Smooth muscle cell (in vitro differentiated cells): ENCODE measurements around the gene ANAPC2. TPM values are rescaled to one million over a fixed set of nuclear protein-coding genes. Genes with fewer than 3 reads are reported as not detected.

Experiments
- DNase-seq: peaks from one replicate; lab custom pipeline; 2025; ENCODE audit not compliant: unreplicated experiment; lab: John Stamatoyannopoulos, UW
- H2AFZ ChIP-seq: fragments of 200-600 bp; sonication (generic); 2 replicates; pipeline ENCODE4 v1.6.0; 2016; ENCODE audit warnings: antibody characterized with exemption, low read depth, mild to moderate bottlenecking
- H3F3A ChIP-seq: fragments of 200-600 bp; sonication (generic); 2 replicates; pipeline ENCODE4 v1.6.0; 2017; ENCODE audit warnings: antibody characterized with exemption, low read depth
- H3K27ac ChIP-seq: fragments of 200-600 bp; sonication (generic); 2 replicates; pipeline ENCODE4 v1.5.1; 2016; ENCODE audit warnings: low read depth, mild to moderate bottlenecking
- H3K27me3 ChIP-seq: fragments of 200-600 bp; sonication (generic); 2 replicates; pipeline ENCODE4 v1.6.1; 2016; ENCODE audit warnings: low read depth, mild to moderate bottlenecking
- H3K36me3 ChIP-seq: fragments of 200-600 bp; sonication (generic); 2 replicates; pipeline ENCODE4 v1.5.1; 2016; ENCODE audit warnings: low read depth
- H3K4me1 ChIP-seq: fragments of 200-600 bp; sonication (generic); 2 replicates; pipeline ENCODE4 v1.5.1; 2016; ENCODE audit warnings: low read depth
- H3K4me2 ChIP-seq: fragments of 200-600 bp; sonication (generic); 2 replicates; pipeline ENCODE4 v1.6.0; 2016; ENCODE audit warnings: mild to moderate bottlenecking
- H3K4me3 ChIP-seq: fragments of 200-600 bp; sonication (generic); 2 replicates; pipeline ENCODE4 v1.5.1; 2016; ENCODE audit warnings: mild to moderate bottlenecking
- H3K79me2 ChIP-seq: fragments of 200-600 bp; sonication (generic); 2 replicates; pipeline ENCODE4 v1.6.0; 2016; ENCODE audit warnings: low read depth, mild to moderate bottlenecking
- H3K9ac ChIP-seq: fragments of 200-600 bp; sonication (generic); 2 replicates; pipeline ENCODE4 v1.6.0; 2016; ENCODE audit warnings: low read depth
- H3K9me3 ChIP-seq: fragments of 200-600 bp; sonication (generic); replicated peaks from 2 replicates; pipeline ENCODE4 v1.5.1; 2016; ENCODE audit warnings: low read depth
- H4K20me1 ChIP-seq: fragments of 200-600 bp; sonication (generic); 2 replicates; pipeline ENCODE4 v1.6.0; 2016; ENCODE audit warnings: low read depth
- CTCF ChIP-seq: fragments of 200-600 bp; sonication (generic); IDR thresholded peaks from 2 replicates; pipeline ENCODE4 v1.5.1; 2017; ENCODE audit warnings: borderline replicate concordance, mild to moderate bottlenecking, antibody characterized with exemption; ENCODE audit not compliant: insufficient read depth, poor library complexity, severe bottlenecking
- WGBS: methylation state at CpG from one replicate; pipeline ENCODE4 v1.1.7; 2016; ENCODE audit warnings: low lambda C conversion rate; 5-methylcytosine and 5-hydroxymethylcytosine counted together
- polyA plus RNA-seq: library from polyadenylated mRNA; unstranded; fragments of >200 nt; fragmentation: Nextera tagmentation; extraction: Ambion mirVana; gene quantifications from 2 replicates; pipeline ENCODE4 v1.2.1, GENCODE V29; 2016
- total RNA-seq: library from RNA; depleted of rRNA; stranded (reverse); fragments of >200 nt; gene quantifications from 2 replicates; pipeline ENCODE4 v1.2.3, GENCODE V29; 2014

Gene ANAPC2
- total and polyA plus RNA-seq, 2 experiments from 2014 or later = 6.6 to 12.6 TPM

GRCh38 chr9:137147793-137148160 is 40.6 kb downstream of the ANAPC2 start:
- H3K36me3 ChIP-seq = no peaks in the 10 kb centered on the region
- no peak for DNase-seq
- H3K27me3 ChIP-seq = peaks cover 12% of the 10 kb centered on the region
- no peak overlapping the region for H3K4me2 ChIP-seq
- no peak overlapping the region for H3K27ac ChIP-seq
- no peaks in the 10 kb centered on the region for H3K4me1 ChIP-seq
- no peak overlapping the region for H2AFZ ChIP-seq
- H3K9me3 ChIP-seq = no peaks in the 10 kb centered on the region
- no peaks in the 10 kb centered on the region for H3F3A ChIP-seq
- no peak overlapping the region for H3K9ac ChIP-seq
- H3K4me3 ChIP-seq = no peak overlapping the region
- TF ChIP-seq CTCF = no peak
- WGBS = 69% methylated on average over 16 of the region's 24 CpGs
- H3K79me2 ChIP-seq = no peaks in the 10 kb centered on the region
- H4K20me1 ChIP-seq = no peaks in the 10 kb centered on the region

GRCh38 chr9:137147091-137147792 is 41.1 kb downstream of the ANAPC2 start:
- no peaks in the 10 kb centered on the region for H3K79me2 ChIP-seq
- no peak for TF ChIP-seq CTCF
- H3K9me3 ChIP-seq = no peaks in the 10 kb centered on the region
- no peak overlapping the region for H3K4me3 ChIP-seq
- 93% methylated on average over 26 of the region's 26 CpGs for WGBS
- no peaks in the 10 kb centered on the region for H3K4me1 ChIP-seq
- H3K9ac ChIP-seq = no peak overlapping the region
- no peak for DNase-seq
- H3K27me3 ChIP-seq = peaks cover 17% of the 10 kb centered on the region
- H3K4me2 ChIP-seq = no peak overlapping the region
- no peak overlapping the region for H2AFZ ChIP-seq
- no peaks in the 10 kb centered on the region for H4K20me1 ChIP-seq
- H3F3A ChIP-seq = no peaks in the 10 kb centered on the region
- H3K36me3 ChIP-seq = no peaks in the 10 kb centered on the region
- H3K27ac ChIP-seq = no peak overlapping the region

- H4K20me1 ChIP-seq = no peaks in the 10 kb centered on the region
- H3K79me2 ChIP-seq = no peaks in the 10 kb centered on the region
- no peaks in the 10 kb centered on the region for H3K9me3 ChIP-seq
- H3K4me3 ChIP-seq = no peak overlapping the region
- TF ChIP-seq CTCF = no peak
- 84% methylated on average over 9 of the region's 9 CpGs for WGBS
- peaks cover 24% of the 10 kb centered on the region for H3K27me3 ChIP-seq
- no peak overlapping the region for H3K4me2 ChIP-seq
- no peak overlapping the region for H2AFZ ChIP-seq
- no peak overlapping the region for H3K9ac ChIP-seq
- H3K27ac ChIP-seq = no peak overlapping the region
- no peaks in the 10 kb centered on the region for H3K36me3 ChIP-seq
- H3K4me1 ChIP-seq = no peaks in the 10 kb centered on the region
- no peaks in the 10 kb centered on the region for H3F3A ChIP-seq
- no peak for DNase-seq
Measured at GRCh38 chr9:137146527-137146918, 41.8 kb downstream of the ANAPC2 start.

- Histone ChIP-seq H2AFZ (no peak overlapping the region), H3K36me3 (no peaks in the 10 kb centered on the region), H3K27ac (no peak overlapping the region), H3K27me3 (peaks cover 30% of the 10 kb centered on the region), H3K4me2 (no peak overlapping the region), H4K20me1 (no peaks in the 10 kb centered on the region), H3K4me3 (no peak overlapping the region), H3K9ac (no peak overlapping the region), H3K4me1 (no peaks in the 10 kb centered on the region), H3F3A (no peaks in the 10 kb centered on the region), H3K79me2 (no peaks in the 10 kb centered on the region), H3K9me3 (no peaks in the 10 kb centered on the region)
- 71% methylated on average over 33 of the region's 49 CpGs for WGBS
- DNase-seq = no peak
- no peak for TF ChIP-seq CTCF
Measured at GRCh38 chr9:137145731-137146526, 42.4 kb downstream of the ANAPC2 start.
